Fibroblast of lung (primary cell): Measurements from ENCODE around the gene PSMD2.

ENCODE experiments used
- EZH2 ChIP-seq: IDR thresholded peaks from 2 replicates; pipeline ENCODE4 v1.5.1; 2012; ENCODE audit warnings: low read length, control low read depth, mild to moderate bottlenecking; ENCODE audit errors: missing control alignments
- TF ChIP-seq, protein P1 (sequence below), 2 donors: IDR thresholded peaks in 1 of 2; conservative IDR thresholded peaks in 1 of 2; 1 replicate in 1 of 2; 2 replicates in 1 of 2; pipeline ENCODE4 v1.5.1; 2011 to 2012; ENCODE audit warnings: low read length in 2 of 2, control low read depth in 1 of 2, inconsistent platforms in 1 of 2, low read depth in 1 of 2, mild to moderate bottlenecking in 1 of 2

DNA sequence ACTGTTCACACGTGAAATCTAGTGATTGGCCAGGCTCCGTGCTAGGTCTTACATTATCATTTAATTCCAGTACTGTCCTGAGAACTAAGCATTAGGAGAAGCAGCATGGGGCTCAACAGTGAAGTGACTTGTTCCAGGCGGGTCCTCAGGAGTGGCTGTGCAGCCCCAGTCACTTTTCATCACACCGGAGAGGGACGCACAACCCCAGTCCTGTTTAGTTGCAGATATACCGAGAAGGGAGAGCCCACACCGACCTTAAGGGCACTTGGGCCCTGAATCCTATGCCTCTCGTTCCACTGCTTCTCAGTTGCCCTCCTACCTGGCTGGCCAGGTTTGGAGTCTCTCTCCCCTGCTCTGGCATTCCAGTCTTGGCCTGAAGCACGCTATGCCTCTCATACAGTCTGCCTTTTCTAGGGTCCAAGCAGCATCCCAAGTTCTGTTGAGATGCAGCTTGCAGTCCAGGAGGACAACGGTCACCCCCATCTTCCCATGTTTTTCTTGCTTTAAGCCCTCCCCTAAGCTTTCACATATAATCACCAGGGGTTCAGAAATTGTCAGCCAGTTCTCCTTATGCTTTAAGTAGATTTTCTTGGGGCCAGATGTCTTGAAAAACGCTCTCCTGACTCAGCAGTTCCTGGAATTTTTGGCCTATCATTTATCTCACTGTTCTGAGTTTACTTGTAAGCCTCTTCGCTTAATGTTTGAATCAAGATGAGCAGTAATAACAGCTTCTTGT, 48.4 kb downstream of the PSMD2 start:
- TF ChIP-seq, protein P1, sequence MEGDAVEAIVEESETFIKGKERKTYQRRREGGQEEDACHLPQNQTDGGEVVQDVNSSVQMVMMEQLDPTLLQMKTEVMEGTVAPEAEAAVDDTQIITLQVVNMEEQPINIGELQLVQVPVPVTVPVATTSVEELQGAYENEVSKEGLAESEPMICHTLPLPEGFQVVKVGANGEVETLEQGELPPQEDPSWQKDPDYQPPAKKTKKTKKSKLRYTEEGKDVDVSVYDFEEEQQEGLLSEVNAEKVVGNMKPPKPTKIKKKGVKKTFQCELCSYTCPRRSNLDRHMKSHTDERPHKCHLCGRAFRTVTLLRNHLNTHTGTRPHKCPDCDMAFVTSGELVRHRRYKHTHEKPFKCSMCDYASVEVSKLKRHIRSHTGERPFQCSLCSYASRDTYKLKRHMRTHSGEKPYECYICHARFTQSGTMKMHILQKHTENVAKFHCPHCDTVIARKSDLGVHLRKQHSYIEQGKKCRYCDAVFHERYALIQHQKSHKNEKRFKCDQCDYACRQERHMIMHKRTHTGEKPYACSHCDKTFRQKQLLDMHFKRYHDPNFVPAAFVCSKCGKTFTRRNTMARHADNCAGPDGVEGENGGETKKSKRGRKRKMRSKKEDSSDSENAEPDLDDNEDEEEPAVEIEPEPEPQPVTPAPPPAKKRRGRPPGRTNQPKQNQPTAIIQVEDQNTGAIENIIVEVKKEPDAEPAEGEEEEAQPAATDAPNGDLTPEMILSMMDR (conservative IDR thresholded peaks at IDR 0.05 in 1 of 2, IDR thresholded peaks at IDR 0.05 in 1 of 2; ENCODE audit: low read depth in 1 of 2, low read length in 2 of 2) = no peak
- no peak for TF ChIP-seq EZH2
